SK-N-SH (cell line): ENCODE results near the gene STAC. TPM values are rescaled to one million over a fixed set of nuclear protein-coding genes. Genes with fewer than 3 reads are reported as not detected.

ENCODE experiments used
- CTCF ChIA-PET: fragments of 300-600, 350-600 bp; formaldehyde crosslinking; extraction: SDS; loops from one replicate; lab custom pipeline; 2021; lab: Yijun Ruan, JAX
- POLR2A ChIA-PET: fragments of 350-600 bp; sonication (Branson Sonifier 250); formaldehyde crosslinking; extraction: SDS; loops from one replicate; lab custom pipeline; 2020; ENCODE audit warnings: antibody characterized with exemption, inconsistent platforms; lab: Yijun Ruan, JAX
- DNase-seq: peaks from one replicate; pipeline ENCODE4 v3.0.0; 2012
- H2AFZ ChIP-seq: fragments of 200-600 bp; sonication (generic); 2 replicates; pipeline ENCODE4 v1.8.1; 2016; ENCODE audit warnings: antibody characterized with exemption, mild to moderate bottlenecking, low read depth
- H3F3A ChIP-seq: fragments of 200-600 bp; sonication (generic); replicated peaks from 2 replicates; pipeline ENCODE3; 2016; ENCODE audit warnings: antibody characterized with exemption, mild to moderate bottlenecking; ENCODE audit not compliant: insufficient read depth
- H3K27ac ChIP-seq, 2 experiments: fragments of 200-500 bp in 1 of 2; fragments of 200-600 bp in 1 of 2; sonication (Bioruptor generic) in 1 of 2; sonication (generic), shearing (Covaris generic) in 1 of 2; 2 replicates each; pipeline versions ENCODE4 v1.5.1 to v1.6.1; 2014 to 2016; ENCODE audit warnings: low read depth in 2 of 2, inconsistent platforms in 1 of 2, low read length in 1 of 2, mild to moderate bottlenecking in 1 of 2, mixed read lengths in 1 of 2
- H3K27me3 ChIP-seq: fragments of 200-600 bp; sonication (generic), shearing (Covaris generic); 2 replicates; pipeline ENCODE4 v1.6.1; 2016; ENCODE audit warnings: mixed run types; ENCODE audit not compliant: insufficient read depth
- H3K36me3 ChIP-seq, 2 experiments: fragments of 200-500 bp in 1 of 2; fragments of 200-600 bp in 1 of 2; sonication (Bioruptor generic) in 1 of 2; sonication (generic) in 1 of 2; replicated peaks in 1 of 2; 2 replicates each; pipeline versions ENCODE3 to v1.5.1; 2014 to 2016; ENCODE audit warnings: low read length in 1 of 2, mild to moderate bottlenecking in 1 of 2; ENCODE audit not compliant: insufficient read depth in 2 of 2, control insufficient read depth in 1 of 2
- H3K4me1 ChIP-seq, 2 experiments: fragments of 200-500 bp in 1 of 2; fragments of 200-600 bp in 1 of 2; sonication (Bioruptor generic) in 1 of 2; sonication (generic), shearing (Covaris generic) in 1 of 2; 2 replicates each; pipeline versions ENCODE4 v1.5.1 to v1.6.1; 2014 to 2016; ENCODE audit warnings: low read depth in 1 of 2, low read length in 1 of 2, mixed run types in 1 of 2; ENCODE audit not compliant: insufficient read depth in 2 of 2, control insufficient read depth in 1 of 2
- H3K4me2 ChIP-seq: fragments of 200-600 bp; sonication (generic), shearing (Covaris generic); 2 replicates; pipeline ENCODE4 v1.6.1; 2017; ENCODE audit warnings: mixed run types
- H3K4me3 ChIP-seq, 2 experiments: fragments of 200-500 bp in 1 of 2; fragments of 200-600 bp in 1 of 2; sonication (Bioruptor generic) in 1 of 2; sonication (generic), shearing (Covaris generic) in 1 of 2; 2 replicates each; pipeline versions ENCODE4 v1.5.1 to v1.8.1; 2014 to 2016; ENCODE audit warnings: low read depth in 2 of 2, inconsistent platforms in 1 of 2, low read length in 1 of 2, mild to moderate bottlenecking in 1 of 2, mixed read lengths in 1 of 2, moderate library complexity in 1 of 2
- H3K79me2 ChIP-seq: fragments of 200-600 bp; sonication (generic); 2 replicates; pipeline ENCODE4 v1.8.1; 2017; ENCODE audit warnings: mild to moderate bottlenecking; ENCODE audit not compliant: insufficient read depth
- H3K9ac ChIP-seq: fragments of 200-600 bp; sonication (generic); 2 replicates; pipeline ENCODE4 v1.6.1; 2017; ENCODE audit warnings: mixed run types
- H3K9me2 ChIP-seq: fragments of 200-600 bp; sonication (generic); 2 replicates; pipeline ENCODE4 v1.6.1; 2017; ENCODE audit warnings: mixed run types
- H3K9me3 ChIP-seq: fragments of 200-600 bp; sonication (generic); 2 replicates; pipeline ENCODE4 v1.6.1; 2017; ENCODE audit warnings: mixed run types, mild to moderate bottlenecking, moderate library complexity
- H4K20me1 ChIP-seq: fragments of 200-600 bp; sonication (generic); 2 replicates; pipeline ENCODE4 v1.6.1; 2017; ENCODE audit warnings: mild to moderate bottlenecking, mixed run types; ENCODE audit not compliant: insufficient read depth
- CTCF ChIP-seq: fragments of 200-600 bp; sonication (generic); IDR thresholded peaks from 2 replicates; pipeline ENCODE4 v1.6.1; 2017; ENCODE audit warnings: antibody characterized with exemption, mild to moderate bottlenecking, moderate library complexity
- EP300 ChIP-seq, 2 experiments: IDR thresholded peaks; 2 replicates each; pipeline versions ENCODE4 v1.4.0 to v1.6.1; 2012; ENCODE audit warnings: borderline replicate concordance in 1 of 2, low read depth in 1 of 2, low read length in 1 of 2
- EZH2phosphoT487 ChIP-seq: fragments of 200-600 bp; sonication (generic); IDR thresholded peaks from 2 replicates; pipeline ENCODE4 v1.6.1; 2017; ENCODE audit warnings: low read depth, mixed run types, mild to moderate bottlenecking, antibody characterized with exemption, moderate library complexity, borderline replicate concordance
- FOSL2 ChIP-seq: IDR thresholded peaks from 2 replicates; pipeline ENCODE4 v1.4.0; 2012; ENCODE audit warnings: low read depth, mild to moderate bottlenecking, moderate library complexity, borderline replicate concordance
- FOXJ3 ChIP-seq: sonication (generic); formaldehyde crosslinking; IDR thresholded peaks from 2 replicates; pipeline ENCODE4 v1.5.1; 2020; ENCODE audit warnings: mild to moderate bottlenecking, missing genetic modification reagents
- FOXM1 ChIP-seq: IDR thresholded peaks from 2 replicates; pipeline ENCODE4 v1.4.0; 2012; ENCODE audit warnings: low read depth, mild to moderate bottlenecking
- GABPA ChIP-seq: IDR thresholded peaks from 2 replicates; pipeline ENCODE4 v1.4.0; 2012; ENCODE audit warnings: low read depth, mild to moderate bottlenecking
- IRF3 ChIP-seq: fragments of 150-350 bp; IDR thresholded peaks from 2 replicates; pipeline ENCODE4 v1.6.1; 2016; ENCODE audit warnings: mild to moderate bottlenecking, low read depth, low read length
- MEF2A ChIP-seq: IDR thresholded peaks from 2 replicates; pipeline ENCODE4 v1.4.0; 2012; ENCODE audit warnings: low read depth, borderline replicate concordance
- NRF1 ChIP-seq: IDR thresholded peaks from 2 replicates; pipeline ENCODE4 v1.6.1; 2012; ENCODE audit warnings: low read depth, mild to moderate bottlenecking, low read length
- RAD21 ChIP-seq: IDR thresholded peaks from 2 replicates; pipeline ENCODE4 v1.6.1; 2012; ENCODE audit warnings: mild to moderate bottlenecking, low read length
- RFX5 ChIP-seq: IDR thresholded peaks from 2 replicates; pipeline ENCODE4 v1.6.1; 2012; ENCODE audit warnings: mild to moderate bottlenecking, improper control_type of control experiment, low read length
- RXRA ChIP-seq: IDR thresholded peaks from 2 replicates; pipeline ENCODE4 v1.4.0; 2012; ENCODE audit warnings: low read depth, mild to moderate bottlenecking, borderline replicate concordance
- SMC3 ChIP-seq: IDR thresholded peaks from 2 replicates; pipeline ENCODE4 v1.6.1; 2012; ENCODE audit warnings: low read depth, low read length, improper control_type of control experiment
- TAF1 ChIP-seq: IDR thresholded peaks from 2 replicates; pipeline ENCODE4 v1.6.1; 2012; ENCODE audit warnings: low read depth, mild to moderate bottlenecking, low read length, moderate library complexity, borderline replicate concordance
- TCF12 ChIP-seq: IDR thresholded peaks from 2 replicates; pipeline ENCODE4 v1.4.0; 2012
- TEAD4 ChIP-seq: IDR thresholded peaks from 2 replicates; pipeline ENCODE4 v1.4.0; 2012; ENCODE audit warnings: mild to moderate bottlenecking, borderline replicate concordance; ENCODE audit not compliant: insufficient read depth
- YY1 ChIP-seq: IDR thresholded peaks from 2 replicates; pipeline ENCODE4 v1.4.0; 2012; ENCODE audit warnings: low read depth, mild to moderate bottlenecking
- WGBS: methylation state at CpG from one replicate; pipeline ENCODE4 v1.1.6; 2017; ENCODE audit warnings: low lambda C conversion rate; 5-methylcytosine and 5-hydroxymethylcytosine counted together
- polyA plus RNA-seq, 3 experiments: library from polyadenylated mRNA; depleted of rRNA; stranded (reverse); fragments of >200 nt; gene quantifications; 2 replicates each; pipeline ENCODE4 v1.2.3, GENCODE V29; 2012
- TF ChIP-seq, protein P1 (sequence below): IDR thresholded peaks from 2 replicates; pipeline ENCODE4 v1.6.1; 2012; ENCODE audit warnings: mild to moderate bottlenecking, low read depth, low read length, moderate library complexity

STAC gene
- polyA plus RNA-seq, 1 of the 3 experiments (the other 2 are of a cell fraction): 25.0 TPM

DNA sequence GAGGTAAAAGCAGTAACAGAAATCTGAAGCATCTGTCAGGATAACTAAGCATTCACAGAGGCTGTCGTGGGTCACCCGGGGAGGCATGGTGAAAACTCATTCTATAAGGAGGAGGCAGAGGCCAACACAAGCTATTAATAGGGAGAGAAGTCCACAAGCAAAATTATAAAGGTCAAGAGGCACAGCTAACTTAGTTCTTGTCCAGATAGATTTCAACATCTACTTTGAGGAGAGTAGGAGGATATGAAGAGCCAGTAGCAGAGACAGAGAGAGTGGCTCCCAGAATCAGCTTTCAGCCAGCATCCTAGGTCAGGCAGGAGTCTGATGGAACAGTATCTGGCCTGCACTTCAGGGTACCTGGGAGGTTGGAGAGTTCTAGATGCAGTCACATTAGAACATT lies 95.3 kb downstream of the STAC start:
- Histone ChIP-seq H4K20me1 (no peaks in the 10 kb centered on the region), H2AFZ (no peak overlapping the region), H3K4me3 (no peak overlapping the region), H3K4me1 (peaks cover 0 to 1% of the 10 kb centered on the region in 2 experiments; a peak in 1 of 4 replicates), H3K9me2 (no peaks in the 10 kb centered on the region), H3K27ac (no peak overlapping the region; a peak in 1 of 4 replicates), H3K9me3 (no peaks in the 10 kb centered on the region; the same call in 1 of the 2 replicates), H3K27me3 (no peaks in the 10 kb centered on the region), H3K36me3 (peaks cover 29 to 30% of the 10 kb centered on the region in 2 experiments)
- POLR2A ChIA-PET: no interaction called here
- DNase-seq: no peak
- 89% methylated on average over 2 of the region's 2 CpGs for WGBS
- CTCF ChIA-PET: no interaction called here
- no peak for TF ChIP-seq TEAD4
- no peak for TF ChIP-seq MEF2A
- no peak for TF ChIP-seq RXRA
- no peak for TF ChIP-seq FOSL2
- no peak for TF ChIP-seq SMC3
- no peak for TF ChIP-seq EZH2phosphoT487
- no peak for TF ChIP-seq NRF1
- no peak for TF ChIP-seq RAD21
- TF ChIP-seq, all 33 proteins: peak for 0
- Histone ChIP-seq H3F3A (no peaks in the 10 kb centered on the region), H3K9ac (no peak overlapping the region), H3K4me2 (no peak overlapping the region), H3K79me2 (peaks cover 3% of the 10 kb centered on the region)

DNA sequence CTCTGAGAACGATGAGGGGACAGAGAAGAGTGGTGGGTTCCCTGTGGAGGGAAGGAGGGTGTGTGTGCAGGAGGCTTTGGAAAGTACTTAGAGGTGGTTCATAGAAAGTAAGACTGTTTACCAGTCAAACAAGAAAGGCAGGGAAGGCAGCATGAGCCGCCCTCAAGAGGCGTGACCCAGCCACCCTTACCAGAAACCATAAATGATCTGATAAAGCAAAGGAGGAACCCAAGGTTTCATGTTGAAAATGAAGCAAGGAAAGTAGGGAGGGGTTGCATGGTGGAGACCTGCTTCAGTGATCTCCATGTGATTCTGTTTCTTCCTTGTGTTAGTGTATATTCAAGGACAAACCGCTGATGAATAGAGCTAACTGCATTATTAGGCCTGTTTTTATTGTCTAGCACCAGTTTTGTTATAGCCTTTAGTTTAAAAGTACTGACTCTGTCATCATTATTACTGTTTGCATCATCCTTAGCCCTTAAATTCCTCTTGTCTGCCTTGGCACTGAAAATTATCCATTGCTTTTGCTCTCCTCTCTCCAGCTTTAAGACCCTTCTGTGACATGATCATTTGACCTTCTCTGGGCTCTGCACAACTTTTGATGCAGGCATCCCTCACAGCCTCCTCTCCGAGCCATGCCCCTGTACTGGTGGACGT lies 96.1 kb downstream of the STAC start:
- Histone ChIP-seq H3K27me3 (no peaks in the 10 kb centered on the region), H3K9me2 (no peaks in the 10 kb centered on the region), H3K4me1 (peaks cover 0 to 5% of the 10 kb centered on the region in 2 experiments; a peak in 1 of 4 replicates), H3K36me3 (peaks cover 23 to 30% of the 10 kb centered on the region in 2 experiments), H3K27ac (no peak overlapping the region; a peak in 1 of 4 replicates), H2AFZ (no peak overlapping the region), H3K79me2 (peaks cover under 1% of the 10 kb centered on the region), H4K20me1 (no peaks in the 10 kb centered on the region), H3K4me2 (no peak overlapping the region), H3K9ac (no peak overlapping the region), H3K4me3 (no peak overlapping the region), H3F3A (no peaks in the 10 kb centered on the region), H3K9me3 (no peaks in the 10 kb centered on the region; the same call in 1 of the 2 replicates)
- ChIA-PET POLR2A (no interaction called here), CTCF (no interaction called here)
- DNase-seq: no peak
- WGBS: 76% methylated on average over 6 of the region's 6 CpGs
- TF ChIP-seq FOXM1 (no peak), RAD21 (no peak), MEF2A (no peak), EZH2phosphoT487 (no peak), EP300 (IDR thresholded peaks at IDR 0.05; ENCODE audit: borderline replicate concordance in 1 of 2, low read depth in 1 of 2, low read length in 1 of 2) (no peak), CTCF (no peak), YY1 (no peak), RFX5 (no peak), IRF3 (no peak), NRF1 (no peak), FOXJ3 (CRISPR knock-in tag) (no peak), GABPA (no peak), TAF1 (no peak), TCF12 (no peak), SMC3 (no peak)
- TF ChIP-seq, protein P1, sequence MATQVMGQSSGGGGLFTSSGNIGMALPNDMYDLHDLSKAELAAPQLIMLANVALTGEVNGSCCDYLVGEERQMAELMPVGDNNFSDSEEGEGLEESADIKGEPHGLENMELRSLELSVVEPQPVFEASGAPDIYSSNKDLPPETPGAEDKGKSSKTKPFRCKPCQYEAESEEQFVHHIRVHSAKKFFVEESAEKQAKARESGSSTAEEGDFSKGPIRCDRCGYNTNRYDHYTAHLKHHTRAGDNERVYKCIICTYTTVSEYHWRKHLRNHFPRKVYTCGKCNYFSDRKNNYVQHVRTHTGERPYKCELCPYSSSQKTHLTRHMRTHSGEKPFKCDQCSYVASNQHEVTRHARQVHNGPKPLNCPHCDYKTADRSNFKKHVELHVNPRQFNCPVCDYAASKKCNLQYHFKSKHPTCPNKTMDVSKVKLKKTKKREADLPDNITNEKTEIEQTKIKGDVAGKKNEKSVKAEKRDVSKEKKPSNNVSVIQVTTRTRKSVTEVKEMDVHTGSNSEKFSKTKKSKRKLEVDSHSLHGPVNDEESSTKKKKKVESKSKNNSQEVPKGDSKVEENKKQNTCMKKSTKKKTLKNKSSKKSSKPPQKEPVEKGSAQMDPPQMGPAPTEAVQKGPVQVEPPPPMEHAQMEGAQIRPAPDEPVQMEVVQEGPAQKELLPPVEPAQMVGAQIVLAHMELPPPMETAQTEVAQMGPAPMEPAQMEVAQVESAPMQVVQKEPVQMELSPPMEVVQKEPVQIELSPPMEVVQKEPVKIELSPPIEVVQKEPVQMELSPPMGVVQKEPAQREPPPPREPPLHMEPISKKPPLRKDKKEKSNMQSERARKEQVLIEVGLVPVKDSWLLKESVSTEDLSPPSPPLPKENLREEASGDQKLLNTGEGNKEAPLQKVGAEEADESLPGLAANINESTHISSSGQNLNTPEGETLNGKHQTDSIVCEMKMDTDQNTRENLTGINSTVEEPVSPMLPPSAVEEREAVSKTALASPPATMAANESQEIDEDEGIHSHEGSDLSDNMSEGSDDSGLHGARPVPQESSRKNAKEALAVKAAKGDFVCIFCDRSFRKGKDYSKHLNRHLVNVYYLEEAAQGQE: no peak
